HG03575 (cell line): ENCODE data around the gene ADCY7.

Experiments
- ATAC-seq: cut with Tn5 transposase; IDR thresholded peaks from one replicate; pipeline ENCODE4 v1.9.1; 2021; ENCODE audit not compliant: unreplicated experiment, insufficient number of reproducible peaks, low FRiP score; ENCODE audit errors: extremely low read depth

The ADCY7 gene

GRCh38 chr16:50292566-50292948, 26.2 kb downstream of the ADCY7 start:
- ATAC-seq: no peak

GRCh38 chr16:50293041-50293783, 26.9 kb downstream of the ADCY7 start:
- no peak for ATAC-seq

- no peak for ATAC-seq
Observed at GRCh38 chr16:50293994-50294855, 27.9 kb downstream of the ADCY7 start.

GRCh38 chr16:50294955-50295354, 28.6 kb downstream of the ADCY7 start:
- no peak for ATAC-seq

- ATAC-seq: no peak
Observed at GRCh38 chr16:50295541-50296132, 29.3 kb downstream of the ADCY7 start.

GRCh38 chr16:50296807-50297206, 30.5 kb downstream of the ADCY7 start:
- ATAC-seq: no peak

- ATAC-seq: no peak
Observed at GRCh38 chr16:50297301-50298074, 31.1 kb downstream of the ADCY7 start.

GRCh38 chr16:50298075-50298460, 31.7 kb downstream of the ADCY7 start:
- ATAC-seq: no peak

GRCh38 chr16:50298591-50299507, 32.5 kb downstream of the ADCY7 start:
- ATAC-seq: no peak

- ATAC-seq: no peak
Observed at GRCh38 chr16:50299508-50300105, 33.3 kb downstream of the ADCY7 start.

- ATAC-seq: no peak
Observed at GRCh38 chr16:50300942-50301625, 34.7 kb downstream of the ADCY7 start.

GRCh38 chr16:50301626-50302471, 35.5 kb downstream of the ADCY7 start:
- ATAC-seq: no peak

GRCh38 chr16:50302472-50303005, 36.2 kb downstream of the ADCY7 start:
- ATAC-seq: no peak

GRCh38 chr16:50303041-50303604, 36.8 kb downstream of the ADCY7 start:
- ATAC-seq: no peak

- ATAC-seq: no peak
Observed at GRCh38 chr16:50303605-50304466, 37.5 kb downstream of the ADCY7 start.
